ENCODE measurements around the gene ALS2. TPM values are rescaled to one million over a fixed set of nuclear protein-coding genes. Genes with fewer than 3 reads are reported as not detected.

Gene ALS2
- total and polyA plus RNA-seq, 2 donors from 2014 or later = 7.1 to 24.4 TPM

- intact Hi-C loops (cut with DNase I) = no loop called here
- H3K27me3 ChIP-seq (ENCODE audit: control insufficient read depth, insufficient read depth, low read length) = no peaks in the 10 kb centered on the region
- FAIRE-seq = no peak
- peak in 2 of 5 donors; percentile 28 to 32 for DNase-seq
- H3K9ac ChIP-seq (ENCODE audit: low read length in 3 of 3) = no peak within 1 kb of the TSS
- no peaks in the 10 kb centered on the region for H3K9me3 ChIP-seq (ENCODE audit: control insufficient read depth in 2 of 3, insufficient read depth in 1 of 3, low read length in 3 of 3)
- H3K27ac ChIP-seq (ENCODE audit: low read depth in 2 of 2, low read length in 2 of 2) = peak within 1 kb of the TSS in 1 of 2 donors; percentile 34
- no peak within 1 kb of the TSS for H3K4me3 ChIP-seq (ENCODE audit: low read length in 3 of 3)
- H3K4me1 ChIP-seq (ENCODE audit: control insufficient read depth in 2 of 3, insufficient read depth in 2 of 3, low read depth in 1 of 3, low read length in 3 of 3) = no peaks in the 10 kb centered on the region
- peaks cover 2 to 15% (median 4%) of the 10 kb centered on the region in 3 donors for H3K36me3 ChIP-seq (ENCODE audit: control insufficient read depth in 2 of 3, insufficient read depth in 3 of 3, low read length in 3 of 3)
- no peak for TF ChIP-seq CTCF (IDR thresholded peaks at IDR 0.05; ENCODE audit: borderline replicate concordance, extremely low read depth, insufficient read depth)
These were observed 82.0 kb downstream of the ALS2 start, which contains the start of gene MPP4 for GRCh38 chr2:201698588-201699226. Gene MPP4 (minus strand): TSS chr2:201698644. CDS start chr2:201693954, 4,690 bp downstream.

DNA sequence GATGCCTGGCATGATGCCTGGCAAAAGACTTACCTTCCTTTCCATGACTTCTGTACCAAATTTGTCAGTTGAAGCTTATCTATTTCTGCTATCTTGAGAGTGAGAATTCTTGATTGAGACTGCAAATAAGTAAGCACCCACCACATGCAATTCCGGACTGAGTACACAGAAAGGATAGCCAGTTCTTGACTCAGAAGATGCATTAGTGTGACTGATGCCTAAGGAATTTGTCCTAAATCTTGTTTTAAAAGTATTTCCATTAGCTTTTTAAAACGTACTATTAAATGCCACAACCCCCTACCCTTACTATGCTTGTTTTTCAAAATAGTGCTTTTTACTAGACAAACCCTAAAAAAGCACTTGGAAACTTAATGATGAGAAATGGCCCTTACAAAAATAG lies 82.8 kb downstream of the ALS2 start:
- Histone ChIP-seq H3K27ac (ENCODE audit: low read depth in 2 of 2, low read length in 2 of 2) (no peak overlapping the region), H3K4me3 (ENCODE audit: low read length in 3 of 3) (no peak overlapping the region), H3K9me3 (ENCODE audit: control insufficient read depth in 2 of 3, insufficient read depth in 1 of 3, low read length in 3 of 3) (no peaks in the 10 kb centered on the region), H3K9ac (ENCODE audit: low read length in 3 of 3) (no peak overlapping the region), H3K4me1 (ENCODE audit: control insufficient read depth in 2 of 3, insufficient read depth in 2 of 3, low read depth in 1 of 3, low read length in 3 of 3) (no peaks in the 10 kb centered on the region), H3K27me3 (ENCODE audit: control insufficient read depth, insufficient read depth, low read length) (no peaks in the 10 kb centered on the region), H3K36me3 (ENCODE audit: control insufficient read depth in 2 of 3, insufficient read depth in 3 of 3, low read length in 3 of 3) (peaks cover 2 to 15% (median 4%) of the 10 kb centered on the region in 3 donors)
- FAIRE-seq (no peak), DNase-seq (peak in 1 of 5 donors; percentile 9)
- TF ChIP-seq CTCF (IDR thresholded peaks at IDR 0.05; ENCODE audit: borderline replicate concordance, extremely low read depth, insufficient read depth) = no peak
- intact Hi-C loops (cut with DNase I) = no loop called here

DNA sequence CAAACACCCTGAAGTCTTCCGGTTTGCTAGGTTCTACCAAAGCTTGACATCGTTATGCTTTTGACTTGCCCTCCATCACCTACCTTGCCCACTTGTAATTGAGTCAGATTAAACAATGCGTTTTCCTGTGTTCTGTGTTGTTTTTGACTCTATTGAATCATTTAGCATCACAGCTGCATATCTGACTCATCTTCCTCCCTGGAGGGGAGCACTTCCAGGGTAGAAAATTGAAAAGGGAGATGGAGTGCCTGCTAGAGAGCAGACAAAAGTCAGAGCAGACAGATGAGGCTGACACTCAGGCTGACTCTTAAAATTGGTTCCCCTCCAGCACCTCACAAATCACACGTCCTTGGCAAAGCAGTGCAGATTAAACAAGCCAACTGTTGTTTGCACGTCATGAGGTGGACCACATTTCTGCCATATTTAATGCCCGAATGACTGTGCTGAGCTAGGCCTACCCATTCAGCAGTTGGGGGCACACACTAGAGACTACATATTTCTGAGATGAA lies 84.5 kb downstream of the ALS2 start:
- intact Hi-C loops (cut with DNase I) = no loop called here
- H3K4me1 ChIP-seq (ENCODE audit: control insufficient read depth in 2 of 3, insufficient read depth in 2 of 3, low read depth in 1 of 3, low read length in 3 of 3) = no peaks in the 10 kb centered on the region
- H3K9me3 ChIP-seq (ENCODE audit: control insufficient read depth in 2 of 3, insufficient read depth in 1 of 3, low read length in 3 of 3) = no peaks in the 10 kb centered on the region
- H3K27ac ChIP-seq (ENCODE audit: low read depth in 2 of 2, low read length in 2 of 2) = no peak overlapping the region
- no peak overlapping the region for H3K4me3 ChIP-seq (ENCODE audit: low read length in 3 of 3)
- H3K36me3 ChIP-seq (ENCODE audit: control insufficient read depth in 2 of 3, insufficient read depth in 3 of 3, low read length in 3 of 3) = peaks cover 0 to 9% (median 1%) of the 10 kb centered on the region in 3 donors
- H3K9ac ChIP-seq (ENCODE audit: low read length in 3 of 3) = no peak overlapping the region
- no peaks in the 10 kb centered on the region for H3K27me3 ChIP-seq (ENCODE audit: control insufficient read depth, insufficient read depth, low read length)
- TF ChIP-seq CTCF (IDR thresholded peaks at IDR 0.05; ENCODE audit: borderline replicate concordance, extremely low read depth, insufficient read depth) = no peak
- FAIRE-seq (no peak), DNase-seq (no peak)

All from kidney (tissue), 14 donors.